Ishikawa (cell line): ENCODE measurements around the gene OPRL1.

ENCODE experiments used
- CEBPB ChIP-seq: IDR thresholded peaks from 2 replicates; pipeline ENCODE4 v1.6.1; 2012
- CREB1 ChIP-seq: IDR thresholded peaks from 2 replicates; pipeline ENCODE4 v1.6.1; 2012; ENCODE audit warnings: low read depth
- EGR1 ChIP-seq: IDR thresholded peaks from 2 replicates; pipeline ENCODE4 v1.6.1; 2012
- EP300 ChIP-seq: IDR thresholded peaks from 2 replicates; pipeline ENCODE4 v1.6.1; 2012; ENCODE audit warnings: borderline replicate concordance
- FOXM1 ChIP-seq: IDR thresholded peaks from 2 replicates; pipeline ENCODE4 v1.6.1; 2012; ENCODE audit warnings: low read depth, borderline replicate concordance
- NFIC ChIP-seq: IDR thresholded peaks from 2 replicates; pipeline ENCODE4 v1.6.1; 2012
- RAD21 ChIP-seq: IDR thresholded peaks from 2 replicates; pipeline ENCODE4 v1.6.1; 2012; ENCODE audit warnings: low read depth
- REST ChIP-seq: IDR thresholded peaks from 2 replicates; pipeline ENCODE4 v1.6.1; 2012; ENCODE audit warnings: low read depth, mild to moderate bottlenecking
- TAF1 ChIP-seq: IDR thresholded peaks from 2 replicates; pipeline ENCODE4 v1.6.1; 2012; ENCODE audit warnings: low read depth, mild to moderate bottlenecking
- TCF12 ChIP-seq: IDR thresholded peaks from 2 replicates; pipeline ENCODE4 v1.6.1; 2012; ENCODE audit warnings: low read depth
- TEAD4 ChIP-seq: IDR thresholded peaks from 2 replicates; pipeline ENCODE4 v1.6.1; 2012
- USF1 ChIP-seq: IDR thresholded peaks from 2 replicates; pipeline ENCODE4 v1.6.1; 2012
- YY1 ChIP-seq: IDR thresholded peaks from 2 replicates; pipeline ENCODE4 v1.6.1; 2012; ENCODE audit warnings: low read depth
- ZBTB7A ChIP-seq: IDR thresholded peaks from 2 replicates; pipeline ENCODE4 v1.6.1; 2012; ENCODE audit warnings: low read depth
- TF ChIP-seq, protein P1 (sequence below): IDR thresholded peaks from 2 replicates; pipeline ENCODE4 v1.6.1; 2012

The OPRL1 gene

GRCh38 chr20:64073476-64074183 lies 6.3 kb upstream of the OPRL1 start:
- no peak for TF ChIP-seq EP300
- no peak for TF ChIP-seq USF1
- no peak for TF ChIP-seq TEAD4
- no peak for TF ChIP-seq CREB1

DNA sequence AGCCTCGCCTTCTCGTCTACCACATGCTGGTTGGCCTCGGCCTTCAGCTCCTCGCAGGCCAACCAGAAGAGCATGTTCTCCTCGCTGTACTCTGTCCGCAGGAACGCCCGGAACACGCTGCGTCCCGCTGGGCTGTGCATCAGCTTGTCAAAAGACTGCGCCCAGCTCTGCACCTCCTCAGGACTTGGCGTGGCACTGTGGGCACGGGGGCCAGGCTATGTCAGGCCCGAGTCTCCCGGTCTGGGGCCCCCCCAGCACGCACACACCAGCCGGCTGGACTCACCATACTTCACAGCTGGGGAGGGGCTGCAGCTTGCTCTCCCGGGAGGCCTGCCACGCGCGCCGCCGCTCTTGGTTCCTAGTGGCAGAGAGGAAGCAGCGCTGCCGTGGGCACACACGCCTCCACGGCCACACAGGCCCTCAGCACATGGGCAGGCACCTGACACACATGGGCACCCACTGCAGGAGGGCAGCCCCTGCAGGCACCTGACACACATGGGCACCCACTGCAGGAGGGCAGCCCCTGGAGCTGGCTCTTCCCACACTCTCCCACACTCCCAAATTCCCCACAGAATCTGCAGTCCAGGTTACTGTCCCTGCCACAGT lies 5.6 kb upstream of the OPRL1 start:
- no peak for TF ChIP-seq EP300
- TF ChIP-seq NFIC: no peak
- TF ChIP-seq, protein P1, sequence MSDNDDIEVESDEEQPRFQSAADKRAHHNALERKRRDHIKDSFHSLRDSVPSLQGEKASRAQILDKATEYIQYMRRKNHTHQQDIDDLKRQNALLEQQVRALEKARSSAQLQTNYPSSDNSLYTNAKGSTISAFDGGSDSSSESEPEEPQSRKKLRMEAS: no peak
- no peak for TF ChIP-seq CREB1
- TF ChIP-seq RAD21: no peak
- TF ChIP-seq TEAD4: no peak
- no peak for TF ChIP-seq CEBPB
- TF ChIP-seq EGR1: no peak
- TF ChIP-seq TCF12: no peak
- no peak for TF ChIP-seq REST
- no peak for TF ChIP-seq USF1
- TF ChIP-seq YY1: no peak
- TF ChIP-seq FOXM1: no peak
- TF ChIP-seq ZBTB7A: no peak
- TF ChIP-seq TAF1: no peak

DNA sequence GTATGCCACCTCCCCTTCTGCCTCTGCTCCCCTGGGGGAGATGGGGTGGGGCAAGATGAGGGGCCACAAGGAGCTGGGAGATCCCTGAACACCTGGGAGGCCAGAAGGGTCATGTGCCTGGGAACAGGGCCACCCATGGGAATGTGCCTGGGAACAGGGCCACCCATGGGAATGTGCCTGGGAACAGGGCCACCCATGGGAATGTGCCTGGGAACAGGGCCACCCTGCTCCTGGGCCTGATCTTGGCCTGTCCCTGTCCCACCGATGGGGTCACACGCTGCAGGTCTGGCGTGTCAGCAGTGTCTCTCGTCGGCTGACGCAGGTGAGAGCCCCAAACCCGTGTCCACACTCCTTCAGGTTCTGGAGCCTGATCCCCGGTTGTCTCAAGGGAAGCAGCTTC lies 4.9 kb upstream of the OPRL1 start:
- no peak for TF ChIP-seq TAF1
- no peak for TF ChIP-seq CEBPB
- no peak for TF ChIP-seq ZBTB7A
- TF ChIP-seq TEAD4: no peak
- no peak for TF ChIP-seq EP300
- TF ChIP-seq REST: no peak
- no peak for TF ChIP-seq YY1
- TF ChIP-seq, protein P1: no peak
- no peak for TF ChIP-seq FOXM1
- no peak for TF ChIP-seq NFIC
- TF ChIP-seq TCF12: no peak

DNA sequence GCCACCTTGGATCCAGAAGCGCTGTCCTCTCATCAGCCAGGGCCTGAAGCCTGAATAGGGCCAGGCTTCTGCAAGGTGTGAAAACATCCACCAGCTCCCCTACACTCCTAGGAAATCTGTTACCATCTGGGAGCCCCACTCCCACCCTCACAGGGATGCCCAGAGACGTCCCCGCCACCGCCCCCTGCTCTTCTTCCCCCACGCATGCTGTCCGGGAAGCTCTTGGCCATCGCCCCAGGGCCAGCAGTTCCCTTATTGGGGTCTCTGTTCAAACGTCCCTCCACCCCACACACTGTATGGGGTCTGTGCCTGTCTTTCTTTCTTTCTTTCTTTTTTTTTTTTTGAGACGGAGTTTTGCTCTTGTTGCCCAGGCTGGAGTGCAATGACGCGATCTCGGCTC lies 4.3 kb upstream of the OPRL1 start:
- TF ChIP-seq REST: no peak
- TF ChIP-seq TEAD4: no peak
- TF ChIP-seq, protein P1: no peak
- no peak for TF ChIP-seq CREB1
- TF ChIP-seq USF1: no peak
- TF ChIP-seq RAD21: no peak
- no peak for TF ChIP-seq CEBPB
- no peak for TF ChIP-seq YY1
- no peak for TF ChIP-seq TAF1
- TF ChIP-seq NFIC: no peak
- no peak for TF ChIP-seq ZBTB7A
- TF ChIP-seq EP300: no peak
- no peak for TF ChIP-seq TCF12
- no peak for TF ChIP-seq EGR1
- no peak for TF ChIP-seq FOXM1
